ENCODE measurements around the gene AIP.

AIP gene

GRCh38 chr11:67514116-67514515 lies 31.3 kb downstream of the AIP start:
- no peaks in the 10 kb centered on the region for H3K9me2 ChIP-seq (replicated peaks; ENCODE audit: low read depth, low read length)
- H3K4me3 ChIP-seq (ENCODE audit: low read length, poor library complexity, severe bottlenecking): no peak overlapping the region
- no peaks in the 10 kb centered on the region for H3K36me3 ChIP-seq (ENCODE audit: insufficient read depth, low read length)
- no peaks in the 10 kb centered on the region for H3K27me3 ChIP-seq (ENCODE audit: insufficient read depth, low read length, poor library complexity, severe bottlenecking)
- H3F3A ChIP-seq (ENCODE audit: low read depth): no peaks in the 10 kb centered on the region
- peaks cover under 1% of the 10 kb centered on the region for H3K4me1 ChIP-seq (ENCODE audit: insufficient read depth, low read length, poor library complexity, severe bottlenecking)
- no peak overlapping the region for H3K4me2 ChIP-seq (ENCODE audit: low read depth, low read length, poor library complexity, severe bottlenecking)
- H3K9me3 ChIP-seq (ENCODE audit: insufficient read depth, low read depth, low read length): no peaks in the 10 kb centered on the region
- no peak overlapping the region for H3K9ac ChIP-seq (ENCODE audit: low read depth, low read length, poor library complexity, severe bottlenecking)
- H3K79me2 ChIP-seq (ENCODE audit: insufficient read depth, low read length): no peaks in the 10 kb centered on the region
- H2AFZ ChIP-seq (ENCODE audit: low read length): no peak overlapping the region
- TF ChIP-seq EZH2phosphoT487 (IDR thresholded peaks at IDR 0.05; ENCODE audit: borderline replicate concordance) (no peak), CTCF (conservative IDR thresholded peaks at IDR 0.05; ENCODE audit: low read length) (no peak)
- H4K20me1 ChIP-seq (ENCODE audit: insufficient read depth, low read length, poor library complexity, severe bottlenecking): no peaks in the 10 kb centered on the region

- H3K9me2 ChIP-seq (replicated peaks; ENCODE audit: low read depth, low read length): no peaks in the 10 kb centered on the region
- no peaks in the 10 kb centered on the region for H3K9me3 ChIP-seq (ENCODE audit: insufficient read depth, low read depth, low read length)
- no peaks in the 10 kb centered on the region for H4K20me1 ChIP-seq (ENCODE audit: insufficient read depth, low read length, poor library complexity, severe bottlenecking)
- H3F3A ChIP-seq (ENCODE audit: low read depth): no peaks in the 10 kb centered on the region
- H3K4me2 ChIP-seq (ENCODE audit: low read depth, low read length, poor library complexity, severe bottlenecking): no peak overlapping the region
- no peak overlapping the region for H2AFZ ChIP-seq (ENCODE audit: low read length)
- H3K4me1 ChIP-seq (ENCODE audit: insufficient read depth, low read length, poor library complexity, severe bottlenecking): no peaks in the 10 kb centered on the region
- H3K36me3 ChIP-seq (ENCODE audit: insufficient read depth, low read length): no peaks in the 10 kb centered on the region
- H3K79me2 ChIP-seq (ENCODE audit: insufficient read depth, low read length): no peaks in the 10 kb centered on the region
- TF ChIP-seq CTCF (conservative IDR thresholded peaks at IDR 0.05; ENCODE audit: low read length): no peak
- no peak for TF ChIP-seq EZH2phosphoT487 (IDR thresholded peaks at IDR 0.05; ENCODE audit: borderline replicate concordance)
- H3K27me3 ChIP-seq (ENCODE audit: insufficient read depth, low read length, poor library complexity, severe bottlenecking): no peaks in the 10 kb centered on the region
- no peak overlapping the region for H3K4me3 ChIP-seq (ENCODE audit: low read length, poor library complexity, severe bottlenecking)
- H3K9ac ChIP-seq (ENCODE audit: low read depth, low read length, poor library complexity, severe bottlenecking): no peak overlapping the region
Observed at GRCh38 chr11:67516806-67517205, 34.0 kb downstream of the AIP start.

GRCh38 chr11:67517784-67518552 lies 35.1 kb downstream of the AIP start:
- Histone ChIP-seq H3K9me3 (ENCODE audit: insufficient read depth, low read depth, low read length) (no peaks in the 10 kb centered on the region), H3K4me3 (ENCODE audit: low read length, poor library complexity, severe bottlenecking) (no peak overlapping the region), H3K4me1 (ENCODE audit: insufficient read depth, low read length, poor library complexity, severe bottlenecking) (no peaks in the 10 kb centered on the region), H4K20me1 (ENCODE audit: insufficient read depth, low read length, poor library complexity, severe bottlenecking) (no peaks in the 10 kb centered on the region), H2AFZ (ENCODE audit: low read length) (no peak overlapping the region), H3K36me3 (ENCODE audit: insufficient read depth, low read length) (no peaks in the 10 kb centered on the region), H3K4me2 (ENCODE audit: low read depth, low read length, poor library complexity, severe bottlenecking) (no peak overlapping the region), H3K9me2 (replicated peaks; ENCODE audit: low read depth, low read length) (no peaks in the 10 kb centered on the region), H3F3A (ENCODE audit: low read depth) (no peaks in the 10 kb centered on the region), H3K79me2 (ENCODE audit: insufficient read depth, low read length) (no peaks in the 10 kb centered on the region), H3K27me3 (ENCODE audit: insufficient read depth, low read length, poor library complexity, severe bottlenecking) (no peaks in the 10 kb centered on the region), H3K9ac (ENCODE audit: low read depth, low read length, poor library complexity, severe bottlenecking) (no peak overlapping the region)
- no peak for TF ChIP-seq CTCF (conservative IDR thresholded peaks at IDR 0.05; ENCODE audit: low read length)
- TF ChIP-seq EZH2phosphoT487 (IDR thresholded peaks at IDR 0.05; ENCODE audit: borderline replicate concordance): no peak

All from Loucy (cell line).